Ammon's horn (tissue), 1 donor: ENCODE results near the gene PPP6C.
A peak's percentile ranks its signal among the peaks of the same experiment; 100 is the strongest.
"Not testable (repeated sequence)": the region's sequence is repeated elsewhere in the genome, so short reads cannot be mapped to it uniquely, and the experiment has no call there.

Experiments used
- DNase-seq: peaks from one replicate; pipeline ENCODE4 v3.0.0-alpha.2; 2016; ENCODE audit warnings: low spot score

The PPP6C gene

GRCh38 chr9:125181756-125182155, 7.8 kb downstream of the PPP6C start:
- not testable (repeated sequence) for DNase-seq

GRCh38 chr9:125180876-125181275, 8.7 kb downstream of the PPP6C start:
- no peak for DNase-seq

- DNase-seq, result not testable (repeated sequence)
Observed at GRCh38 chr9:125179776-125180175, 9.8 kb downstream of the PPP6C start.

- no peak for DNase-seq
Observed at GRCh38 chr9:125177888-125178287, 11.7 kb downstream of the PPP6C start.

- no peak for DNase-seq
Observed at GRCh38 chr9:125176636-125177035, 13.0 kb downstream of the PPP6C start.

- no peak for DNase-seq
Observed at GRCh38 chr9:125172031-125172755, 17.4 kb downstream of the PPP6C start.

GRCh38 chr9:125169895-125170294, 19.7 kb downstream of the PPP6C start:
- DNase-seq, result no peak

GRCh38 chr9:125166762-125167161, 22.8 kb downstream of the PPP6C start:
- no peak for DNase-seq

GRCh38 chr9:125162891-125163290, 26.7 kb downstream of the PPP6C start:
- not testable (repeated sequence) for DNase-seq

GRCh38 chr9:125161284-125161918, 28.2 kb downstream of the PPP6C start:
- DNase-seq, result no peak

GRCh38 chr9:125160750-125161149, 28.9 kb downstream of the PPP6C start:
- DNase-seq, result no peak

GRCh38 chr9:125156551-125156950, 33.1 kb downstream of the PPP6C start:
- no peak for DNase-seq

GRCh38 chr9:125153712-125154367, 35.8 kb downstream of the PPP6C start:
- DNase-seq, result peak; percentile 13

- DNase-seq, result no peak
Observed at GRCh38 chr9:125151730-125152129, 37.9 kb downstream of the PPP6C start.

GRCh38 chr9:125150349-125151245, 39.0 kb downstream of the PPP6C start:
- no peak for DNase-seq

GRCh38 chr9:125147401-125147951, 42.1 kb downstream of the PPP6C start:
- no peak for DNase-seq

GRCh38 chr9:125146247-125146646, 43.4 kb downstream of the PPP6C start:
- DNase-seq, result no peak

- no peak for DNase-seq
Observed at GRCh38 chr9:125145425-125145824, 44.2 kb downstream of the PPP6C start.

GRCh38 chr9:125143377-125144090, 46.1 kb downstream of the PPP6C start, which contains the start of gene SCAI:
Gene SCAI, minus strand, starts transcription at chr9:125143528. Its CDS starts 91 bp downstream, at chr9:125143437.
- DNase-seq, result peak; percentile 99

- DNase-seq, result peak; percentile 14
Observed at GRCh38 chr9:125142560-125143376, 46.8 kb downstream of the PPP6C start.
